ENCODE measurements around the gene RHBDL1.

The RHBDL1 gene

DNA sequence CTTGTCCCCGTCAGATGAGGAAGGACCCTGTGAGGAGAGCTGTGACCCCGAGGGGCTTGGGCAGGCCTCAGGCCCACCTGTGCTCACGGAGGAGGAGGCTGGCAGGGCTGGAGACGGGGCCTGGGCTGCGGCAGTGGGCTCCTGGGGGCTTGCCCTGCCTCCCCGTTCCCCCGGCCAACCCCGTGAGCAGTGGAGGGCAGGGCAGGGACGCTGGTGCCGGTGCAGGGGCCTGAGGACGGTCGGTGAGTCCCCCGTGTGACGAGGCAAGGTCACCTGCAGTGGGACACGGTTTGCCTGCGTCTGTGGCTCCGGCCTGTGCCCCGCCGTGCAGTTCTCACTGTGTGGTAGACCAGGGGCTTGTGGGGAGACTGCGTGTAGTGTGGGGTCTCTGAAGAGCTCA lies 15.9 kb upstream of the RHBDL1 start:
- FAIRE-seq, result no peak
- DNase-seq (ENCODE audit: insufficient read length, low spot score), result no peak
- no peak for TF ChIP-seq CTCF (IDR thresholded peaks at IDR 0.05; ENCODE audit: insufficient read depth, missing control alignments)

DNA sequence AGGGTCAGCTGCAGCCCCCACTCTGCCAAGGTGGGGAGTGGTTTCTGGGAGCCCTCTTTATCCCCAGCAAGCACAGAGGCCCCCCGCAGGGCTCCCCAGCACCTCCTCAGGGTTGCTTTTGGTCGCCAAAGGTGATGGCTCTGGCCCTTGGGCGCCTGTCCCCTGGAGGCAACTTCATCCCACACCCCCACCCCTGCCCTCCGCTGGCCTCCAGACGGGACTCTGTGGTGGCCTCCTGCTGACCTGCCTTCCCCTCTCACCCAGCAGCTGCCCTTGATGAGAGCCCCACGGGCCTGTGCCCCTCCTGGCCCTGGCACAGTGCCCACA lies 15.4 kb upstream of the RHBDL1 start:
- DNase-seq (ENCODE audit: insufficient read length, low spot score) (no peak), FAIRE-seq (no peak)
- no peak for TF ChIP-seq CTCF (IDR thresholded peaks at IDR 0.05; ENCODE audit: insufficient read depth, missing control alignments)

DNA sequence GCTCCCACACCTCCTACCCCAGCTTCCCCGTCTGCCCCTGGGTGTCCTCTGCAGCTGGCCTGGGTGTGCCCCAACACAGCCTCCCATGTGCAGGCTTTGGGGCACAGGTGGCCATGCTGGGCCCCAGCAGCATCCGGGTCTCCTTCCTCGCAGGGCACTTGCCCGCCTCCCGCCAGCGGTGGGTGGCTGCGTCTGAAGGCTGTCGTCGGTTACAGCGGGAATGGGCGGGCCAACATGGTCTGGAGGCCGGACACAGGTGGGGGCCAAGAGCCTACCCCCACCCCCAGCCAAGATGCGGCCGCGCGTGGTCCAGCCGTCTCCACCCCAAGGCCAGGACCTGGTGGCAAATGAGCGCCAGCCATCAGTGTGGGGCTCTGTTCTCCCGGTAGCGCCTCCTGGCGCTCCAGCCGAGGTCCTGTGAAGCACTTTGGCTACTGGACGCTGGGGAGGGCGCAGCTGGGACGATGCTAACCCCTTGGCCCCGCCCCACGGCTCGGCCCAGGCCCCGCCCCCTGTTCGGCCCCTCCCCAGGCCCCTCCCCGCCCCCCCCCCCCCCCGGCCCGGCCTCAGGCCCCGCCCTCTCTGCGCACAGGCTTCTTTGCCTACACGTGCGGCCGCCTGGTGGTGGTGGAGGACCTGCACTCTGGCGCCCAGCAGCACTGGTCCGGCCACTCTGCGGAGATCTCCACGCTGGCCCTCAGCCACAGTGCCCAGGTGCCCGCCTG lies 14.8 kb upstream of the RHBDL1 start:
- TF ChIP-seq CTCF (IDR thresholded peaks at IDR 0.05; ENCODE audit: insufficient read depth, missing control alignments), result peak; percentile 27
- peak; percentile 93 for DNase-seq (ENCODE audit: insufficient read length, low spot score)
- FAIRE-seq, result no peak

DNA sequence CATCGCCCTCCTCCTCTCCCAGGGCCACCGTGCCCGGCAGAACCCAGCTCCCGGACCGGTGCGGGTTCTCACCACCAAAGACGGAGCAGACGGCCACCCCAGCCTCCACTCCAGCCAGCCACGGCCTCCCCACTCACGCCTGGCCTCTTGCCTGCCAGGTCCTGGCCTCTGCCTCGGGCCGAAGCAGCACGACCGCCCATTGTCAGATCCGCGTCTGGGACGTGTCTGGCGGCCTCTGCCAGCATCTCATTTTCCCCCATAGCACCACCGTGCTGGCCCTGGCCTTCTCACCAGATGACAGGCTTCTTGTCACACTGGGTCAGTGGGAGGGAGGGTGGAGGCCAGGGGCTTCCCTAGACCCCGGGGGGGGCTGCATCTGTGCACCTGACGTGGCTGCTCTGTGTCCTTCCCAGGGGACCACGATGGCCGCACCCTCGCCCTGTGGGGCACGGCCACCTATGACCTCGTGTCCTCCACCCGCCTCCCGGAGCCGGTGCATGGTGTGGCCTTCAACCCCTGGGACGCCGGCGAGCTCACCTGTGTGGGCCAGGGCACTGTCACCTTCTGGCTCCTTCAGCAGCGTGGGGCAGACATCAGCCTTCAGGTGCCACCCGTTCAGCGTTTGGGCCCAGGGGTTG lies 14.2 kb upstream of the RHBDL1 start:
- no peak for TF ChIP-seq CTCF (IDR thresholded peaks at IDR 0.05; ENCODE audit: insufficient read depth, missing control alignments)
- no peak for DNase-seq (ENCODE audit: insufficient read length, low spot score)
- FAIRE-seq, result no peak

DNA sequence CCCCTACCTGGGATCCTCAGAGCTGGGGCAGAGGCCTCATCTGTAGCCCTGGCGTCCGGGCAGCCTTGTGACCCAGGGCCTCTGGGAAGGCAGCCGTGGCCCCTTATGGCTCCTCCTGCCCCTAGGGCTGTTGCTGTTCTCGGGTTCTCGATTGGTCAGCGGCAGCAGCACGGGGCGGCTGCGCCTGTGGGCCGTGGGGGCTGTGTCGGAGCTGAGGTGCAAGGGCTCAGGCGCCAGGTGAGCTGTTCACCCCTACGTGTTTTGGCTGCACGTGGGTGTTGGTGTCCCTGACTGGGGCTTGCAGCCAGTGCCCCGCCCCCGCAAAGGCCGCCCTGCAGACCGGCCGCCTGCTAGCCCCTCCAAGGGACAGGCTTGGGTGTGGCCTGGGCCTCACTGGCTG lies 13.4 kb upstream of the RHBDL1 start:
- TF ChIP-seq CTCF (IDR thresholded peaks at IDR 0.05; ENCODE audit: insufficient read depth, missing control alignments), result no peak
- no peak for FAIRE-seq
- DNase-seq (ENCODE audit: insufficient read length, low spot score), result no peak

DNA sequence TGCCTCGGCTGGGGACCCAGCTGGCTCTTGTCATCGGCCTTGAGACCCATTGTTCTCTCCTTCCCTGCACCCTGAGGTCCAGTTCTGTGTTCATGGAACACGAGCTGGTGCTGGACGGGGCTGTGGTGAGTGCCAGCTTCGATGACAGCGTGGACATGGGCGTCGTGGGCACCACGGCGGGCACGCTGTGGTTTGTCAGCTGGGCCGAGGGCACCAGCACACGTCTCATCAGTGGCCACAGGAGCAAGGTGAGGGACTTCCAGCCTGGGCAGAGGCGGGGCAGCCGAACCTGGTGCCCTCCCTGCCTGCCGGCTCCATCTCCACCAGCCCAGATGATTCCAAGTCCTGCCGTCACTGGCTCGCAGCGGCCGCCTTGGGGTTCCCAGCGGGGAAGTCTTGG lies 12.9 kb upstream of the RHBDL1 start:
- DNase-seq (ENCODE audit: insufficient read length, low spot score) (no peak), FAIRE-seq (no peak)
- TF ChIP-seq CTCF (IDR thresholded peaks at IDR 0.05; ENCODE audit: insufficient read depth, missing control alignments), result no peak

DNA sequence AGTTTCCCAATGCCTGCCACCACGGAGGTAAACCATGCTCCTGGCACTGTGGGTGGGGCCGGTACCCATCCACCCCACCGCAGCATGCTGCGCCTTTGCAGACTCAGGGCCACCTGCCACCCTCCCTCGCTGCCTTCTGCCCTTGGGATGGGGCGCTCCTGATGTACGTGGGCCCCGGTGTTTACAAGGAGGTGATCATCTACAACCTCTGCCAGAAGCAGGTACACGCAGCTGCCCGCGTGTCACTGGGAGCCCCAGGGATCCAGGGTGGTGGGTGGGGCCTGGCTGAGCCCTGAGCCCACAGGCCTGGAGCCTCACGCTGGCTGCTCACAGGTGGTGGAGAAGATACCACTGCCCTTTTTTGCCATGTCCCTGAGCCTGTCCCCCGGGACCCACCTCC lies 8.9 kb upstream of the RHBDL1 start:
- DNase-seq (ENCODE audit: insufficient read length, low spot score), result no peak
- no peak for FAIRE-seq
- no peak for TF ChIP-seq CTCF (IDR thresholded peaks at IDR 0.05; ENCODE audit: insufficient read depth, missing control alignments)
